Bone marrow (tissue), 2 donors: ENCODE data around the gene PSMB7.

ENCODE experiments used
- DNase-seq, 2 donors: peaks; one replicate each; lab custom pipeline; 2025; lab: John Stamatoyannopoulos, UW

Gene PSMB7

DNA sequence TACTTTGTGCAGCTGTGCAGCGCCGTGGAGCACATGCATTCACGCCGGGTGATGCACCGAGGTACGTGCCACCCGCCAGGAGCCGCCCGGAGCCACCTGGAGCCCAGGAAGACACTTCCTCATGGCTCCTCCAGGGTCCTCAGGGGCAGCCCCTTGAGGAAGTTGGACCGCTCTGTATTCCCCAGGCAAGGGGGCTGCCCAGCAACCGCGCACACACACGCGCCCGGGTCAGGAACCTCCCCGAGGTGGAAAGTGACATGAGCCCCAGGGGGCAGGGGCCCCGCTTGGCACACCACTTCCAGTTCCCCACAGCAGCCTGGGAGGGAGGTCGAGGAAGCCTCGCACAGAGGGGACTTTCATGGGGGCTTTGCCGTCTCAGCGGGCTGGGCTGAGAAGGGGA, 88.9 kb downstream of the PSMB7 start:
- no peak for DNase-seq

DNA sequence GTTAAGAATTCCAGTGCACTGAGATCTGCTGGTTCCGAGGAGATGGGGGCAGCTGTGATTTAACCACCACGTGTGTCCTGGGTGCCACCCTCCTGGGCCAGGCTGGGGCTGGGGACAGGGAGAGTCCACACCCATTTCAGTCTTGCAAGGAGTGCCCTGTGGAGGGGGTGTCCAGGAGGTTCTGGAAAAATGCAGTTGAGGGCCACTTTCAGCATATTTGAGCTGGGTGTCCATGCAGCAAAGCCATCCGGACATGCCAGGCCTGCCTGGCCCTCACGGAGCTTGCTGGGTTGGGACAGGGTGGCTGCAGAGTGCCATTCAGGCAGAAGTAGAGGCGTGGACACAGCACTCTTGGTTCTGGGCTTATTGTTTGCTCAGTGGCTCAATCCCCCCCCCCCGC, 89.4 kb downstream of the PSMB7 start:
- DNase-seq = no peak

DNA sequence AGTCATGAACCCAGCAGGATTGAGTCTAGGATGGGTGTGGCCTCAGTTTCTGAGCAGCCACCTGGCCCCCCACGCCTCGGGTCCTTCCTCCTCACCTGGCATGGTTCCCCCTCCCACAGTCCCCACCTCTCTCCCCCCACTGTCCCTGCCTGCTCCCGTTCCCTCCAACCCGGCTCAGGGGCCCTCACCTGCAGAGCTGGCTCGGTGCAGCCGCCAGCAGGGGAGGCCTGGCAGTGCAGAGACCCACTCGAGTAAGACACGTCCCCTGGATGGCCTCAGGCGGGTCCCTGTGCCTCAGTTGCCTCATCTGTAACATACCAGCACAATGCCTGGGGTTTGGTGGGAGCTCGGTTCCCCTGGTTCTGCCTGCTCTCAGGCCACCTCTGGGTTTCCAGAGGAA, 91.3 kb downstream of the PSMB7 start:
- DNase-seq = no peak

DNA sequence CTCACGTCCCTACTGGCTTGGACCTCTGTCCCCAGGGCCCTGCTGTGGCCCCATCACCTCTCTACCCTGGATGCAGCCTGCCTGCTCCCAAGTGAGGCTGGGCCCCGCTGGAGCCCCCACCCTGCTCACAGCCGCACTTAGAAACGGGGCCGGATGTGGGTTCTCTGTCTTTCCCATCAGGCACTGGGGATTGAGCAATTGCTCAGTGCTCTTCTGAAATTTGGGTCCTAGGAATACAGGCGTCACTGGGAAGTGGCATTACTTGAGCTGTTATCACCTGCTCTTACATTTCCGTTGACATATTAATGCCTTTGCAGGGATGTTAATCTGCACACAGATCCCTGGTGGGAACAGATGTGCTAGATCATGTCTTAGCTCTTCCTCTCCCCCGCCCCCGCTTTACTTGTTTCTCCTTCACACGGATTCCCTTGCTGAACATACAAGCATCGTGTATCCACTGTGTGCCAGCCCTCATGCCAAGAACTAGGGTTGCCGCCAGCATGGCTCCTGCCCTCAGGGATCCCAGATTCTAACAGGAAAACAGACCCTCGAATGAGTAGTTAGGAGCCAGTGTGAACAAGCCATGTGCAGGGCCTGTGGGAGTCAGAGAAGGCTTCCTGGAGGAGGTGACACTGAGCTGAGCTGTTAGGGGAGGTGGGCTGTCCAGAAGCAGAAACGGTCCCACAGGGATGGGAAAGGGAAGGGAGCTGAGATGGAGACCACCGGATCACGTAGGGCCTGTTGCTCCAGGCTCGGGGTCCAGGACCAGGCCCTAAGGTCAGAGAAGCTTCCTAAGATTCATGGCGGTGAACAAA, 92.4 kb downstream of the PSMB7 start:
- DNase-seq = no peak

DNA sequence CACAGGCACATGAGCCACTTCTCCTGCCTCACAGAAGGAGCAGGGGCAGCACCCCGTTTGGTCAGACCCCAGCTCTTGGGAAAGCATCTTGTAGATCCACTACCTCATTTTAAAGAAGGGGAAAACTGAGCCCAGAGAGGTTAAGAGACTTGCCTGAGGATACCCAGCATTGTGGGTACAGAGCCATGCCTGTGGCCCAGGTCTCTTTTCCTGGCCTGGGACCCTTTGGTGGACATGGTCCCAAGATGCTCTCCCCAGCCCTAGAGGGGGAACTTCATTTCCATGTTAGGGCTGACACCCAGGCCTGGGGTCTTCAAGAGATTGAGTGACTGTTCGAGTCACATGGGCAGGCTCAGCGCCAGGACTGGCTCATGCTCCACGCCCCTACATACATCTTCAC, 93.3 kb downstream of the PSMB7 start:
- no peak for DNase-seq

DNA sequence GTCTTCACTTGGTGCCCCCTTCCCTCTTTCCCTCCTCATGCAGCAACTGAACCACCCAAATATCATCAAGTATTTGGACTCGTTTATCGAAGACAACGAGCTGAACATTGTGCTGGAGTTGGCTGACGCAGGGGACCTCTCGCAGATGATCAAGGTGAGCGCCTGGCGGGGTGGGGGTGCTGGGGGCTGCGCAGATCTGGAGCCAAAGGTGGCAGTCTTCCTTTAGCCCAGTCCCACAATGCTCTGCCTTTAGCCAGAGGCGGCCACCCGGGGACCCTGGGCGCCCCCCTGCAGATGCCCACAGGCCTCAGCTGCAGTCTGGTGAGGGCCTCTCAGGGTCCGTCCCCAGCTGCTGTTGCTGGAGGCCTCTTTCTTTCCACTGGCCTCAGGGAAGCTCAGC, 93.8 kb downstream of the PSMB7 start:
- no peak for DNase-seq

DNA sequence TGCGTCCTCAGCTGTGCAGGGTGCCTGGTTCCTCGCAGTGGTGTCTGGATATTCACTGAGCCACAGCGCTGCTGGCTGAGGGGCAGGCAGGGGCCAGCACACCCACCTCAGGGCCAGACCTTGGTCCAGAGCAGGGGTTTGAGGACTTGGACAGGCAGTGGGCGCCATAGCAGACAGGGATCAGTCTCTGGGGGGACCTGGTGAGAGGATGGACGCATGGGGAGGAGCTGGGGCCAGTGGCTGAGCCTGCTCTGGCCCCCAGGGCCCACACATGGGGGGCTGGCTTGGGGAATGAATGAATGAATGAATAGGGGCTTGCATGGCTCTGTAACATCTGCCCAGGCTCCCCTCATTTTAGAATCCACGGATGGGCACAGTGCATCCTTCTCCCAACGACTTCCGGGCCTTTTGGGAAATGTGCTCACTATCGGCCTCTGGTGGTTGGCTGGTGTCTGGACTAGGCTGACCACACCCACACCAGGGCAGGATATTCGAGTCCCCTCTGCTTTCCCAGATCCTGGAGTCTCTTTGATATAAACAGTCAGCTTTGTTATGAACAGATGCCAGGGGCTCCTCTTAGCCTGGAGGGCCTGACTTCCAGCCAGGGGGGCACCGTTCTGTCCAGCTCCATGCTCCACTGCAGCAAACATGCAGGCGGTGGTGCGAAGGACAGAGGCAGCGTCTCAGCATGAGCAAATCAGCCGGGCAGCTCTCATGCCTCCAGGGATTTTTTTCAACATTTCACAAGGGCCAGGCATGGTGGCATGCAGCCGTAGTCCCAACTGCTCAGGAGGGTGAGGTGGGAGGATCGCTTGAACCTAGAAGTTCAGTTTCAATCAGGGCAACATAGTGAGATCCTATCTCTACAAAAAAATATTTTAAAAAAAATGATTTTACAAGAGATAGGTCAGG, 94.9 kb downstream of the PSMB7 start:
- peak; percentile 19 to 25 for DNase-seq

DNA sequence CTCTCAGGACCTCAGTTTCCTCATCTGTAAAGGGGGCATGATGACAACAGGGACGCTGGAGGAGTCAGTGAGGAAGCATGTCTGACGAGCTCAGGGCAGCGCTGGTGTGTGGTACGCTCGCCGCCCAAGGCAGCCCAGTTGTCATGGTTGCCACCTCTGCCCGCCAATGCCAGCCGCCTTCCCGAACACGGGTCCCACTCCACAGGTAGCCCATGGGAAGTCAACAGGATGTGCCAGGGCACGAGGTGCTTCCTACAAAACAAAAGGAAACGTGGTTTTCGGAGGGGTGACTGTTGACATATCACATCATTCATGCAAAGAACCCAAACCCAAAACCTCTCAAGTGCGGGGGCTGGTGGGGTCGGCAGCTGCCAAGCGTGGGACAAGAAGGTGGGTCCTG, 99.4 kb downstream of the PSMB7 start:
- no peak for DNase-seq

DNA sequence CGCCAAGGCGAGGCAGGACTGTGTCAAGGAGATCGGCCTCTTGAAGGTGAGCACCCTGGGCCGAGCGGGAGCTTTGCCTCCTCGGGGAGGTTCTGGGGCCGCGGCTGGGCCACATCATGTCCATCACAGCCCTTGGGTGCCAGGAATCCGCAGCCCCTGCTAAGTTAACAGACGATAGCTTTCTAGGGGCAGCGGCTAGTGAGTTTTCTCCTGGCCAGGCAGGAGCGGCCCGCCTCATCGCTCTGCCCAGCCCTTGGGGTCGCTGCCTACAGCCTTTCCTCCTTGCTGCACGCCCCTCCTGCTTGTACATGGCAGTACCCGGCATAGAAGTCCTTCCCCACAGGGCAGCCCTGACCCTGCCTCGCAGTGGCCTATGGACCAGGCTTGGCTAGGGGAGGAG, 101.3 kb downstream of the PSMB7 start:
- DNase-seq = no peak

DNA sequence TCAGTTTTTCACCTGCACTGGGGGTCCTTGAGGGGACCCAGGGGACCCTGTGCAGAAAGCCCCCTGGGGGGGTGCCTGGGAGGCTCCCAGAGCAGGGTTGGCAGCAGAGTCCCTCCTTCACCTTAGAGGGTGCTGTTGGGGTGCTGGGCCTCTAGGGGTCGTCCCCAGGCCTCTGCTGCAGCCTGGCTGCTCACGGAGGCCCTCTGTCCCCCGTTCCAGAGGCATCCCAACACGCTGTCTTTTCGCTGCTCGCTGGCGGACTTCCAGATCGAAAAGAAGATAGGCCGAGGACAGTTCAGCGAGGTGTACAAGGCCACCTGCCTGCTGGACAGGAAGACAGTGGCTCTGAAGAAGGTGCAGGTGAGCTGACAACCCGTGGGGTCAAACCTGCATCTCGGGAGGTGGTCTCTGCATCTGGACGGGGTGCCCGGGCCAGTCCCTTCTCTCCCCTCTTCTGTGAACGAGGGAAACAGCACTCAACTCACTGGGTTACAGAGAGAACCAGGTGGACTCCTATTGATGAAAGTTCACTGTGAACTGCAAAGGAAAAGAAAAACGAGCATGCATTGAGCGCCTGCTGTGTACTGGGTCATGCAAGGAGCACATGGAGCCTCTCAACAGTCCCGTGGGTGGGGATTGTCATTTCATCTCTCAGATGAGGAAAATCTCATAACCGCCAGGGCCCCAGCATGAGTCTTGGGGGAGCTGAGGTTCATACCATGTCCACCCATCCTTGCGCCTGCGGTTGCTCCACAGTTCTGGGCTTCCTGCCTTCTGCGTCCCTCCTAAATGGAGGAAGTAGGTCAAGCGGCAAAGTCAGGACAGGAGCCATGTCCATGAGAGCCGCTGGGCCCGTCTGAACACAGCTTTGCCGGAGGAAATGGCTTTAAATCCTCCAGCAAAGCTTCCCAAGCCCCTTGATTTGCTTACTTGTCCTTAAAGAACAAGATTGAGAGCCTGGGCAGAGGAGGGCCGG, 102.7 kb downstream of the PSMB7 start:
- DNase-seq = no peak

DNA sequence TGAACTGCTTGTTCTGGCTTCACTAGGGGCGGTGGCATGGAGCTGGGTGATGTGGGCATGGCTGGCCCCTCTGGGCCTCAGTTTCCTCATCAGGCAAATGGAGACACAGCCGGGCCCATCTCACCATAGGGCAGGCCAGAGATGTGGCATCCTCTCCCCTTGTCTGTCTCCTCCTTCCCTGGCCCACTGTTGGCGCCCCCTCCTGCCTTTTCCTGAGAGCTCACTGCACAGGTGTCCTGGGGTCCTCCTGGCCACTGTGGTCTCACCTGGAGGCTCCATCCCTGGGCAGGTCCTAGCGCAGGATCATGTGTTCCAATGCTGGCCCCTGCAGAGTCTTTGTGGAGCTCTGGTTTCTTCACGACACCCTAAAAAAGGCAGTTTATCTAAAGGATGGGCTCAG, 104.0 kb downstream of the PSMB7 start:
- no peak for DNase-seq

DNA sequence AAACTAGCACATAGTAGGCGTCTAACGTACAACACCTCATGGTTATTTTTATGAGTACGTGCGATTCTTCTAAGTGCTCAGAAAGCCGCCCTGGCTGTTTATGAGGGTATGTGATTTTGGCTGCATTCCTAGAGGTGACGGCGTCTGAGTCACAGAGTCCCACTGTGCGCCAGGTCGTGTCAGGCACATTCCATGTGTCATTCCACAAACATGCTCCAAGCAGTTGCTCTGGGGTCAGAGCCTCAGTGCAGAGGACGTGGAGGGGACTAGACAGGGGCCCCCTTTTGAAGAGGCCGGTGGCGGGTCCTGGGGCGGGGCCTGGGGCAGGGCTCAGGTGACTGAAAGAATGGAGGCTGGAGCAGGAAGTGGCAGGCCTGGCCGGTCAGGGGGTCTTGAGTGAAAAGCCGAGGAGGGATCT, 105.6 kb downstream of the PSMB7 start:
- no peak for DNase-seq

DNA sequence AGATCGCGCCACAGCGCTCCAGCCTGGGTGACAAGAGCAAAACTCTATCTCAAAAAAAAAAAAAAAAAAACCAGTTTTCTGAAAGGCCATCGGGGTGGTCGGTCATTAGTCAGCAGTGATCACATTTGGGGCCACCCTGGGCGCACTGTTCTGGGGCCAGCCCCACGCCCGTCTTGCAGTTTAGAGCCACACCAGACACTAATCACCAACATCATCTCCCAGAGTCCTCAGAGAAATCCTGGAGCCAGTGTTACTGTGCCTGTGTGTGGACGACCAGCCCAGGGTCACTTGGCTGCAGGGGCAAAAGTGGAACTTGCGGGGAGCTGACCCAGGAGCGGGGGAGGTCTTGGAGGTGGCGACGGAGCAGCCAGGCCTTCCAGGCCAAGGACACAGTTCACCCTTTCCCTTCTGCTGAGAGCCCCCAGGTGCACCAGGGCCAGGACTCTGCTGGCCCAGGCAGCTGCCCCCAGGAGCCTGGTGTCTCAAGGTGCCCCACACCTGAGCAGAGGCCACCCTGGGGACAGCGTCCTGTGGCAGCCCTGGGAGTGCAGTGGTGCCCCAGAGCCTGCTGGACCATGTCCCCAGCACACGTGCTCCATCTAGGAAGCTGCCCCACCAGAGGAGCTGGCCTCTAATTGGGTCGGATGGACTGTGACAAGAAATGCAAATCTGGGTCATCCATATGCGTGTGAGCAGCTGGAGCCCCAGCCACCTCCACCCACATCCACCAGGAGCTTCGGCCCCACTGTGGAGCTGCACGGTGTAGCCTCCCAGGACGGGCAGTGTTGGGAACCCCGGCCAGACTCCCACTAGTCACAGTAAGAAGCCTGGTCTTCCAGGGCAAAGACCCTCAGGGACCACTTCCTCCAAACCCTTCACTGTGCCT, 106.4 kb downstream of the PSMB7 start:
- DNase-seq = no peak

DNA sequence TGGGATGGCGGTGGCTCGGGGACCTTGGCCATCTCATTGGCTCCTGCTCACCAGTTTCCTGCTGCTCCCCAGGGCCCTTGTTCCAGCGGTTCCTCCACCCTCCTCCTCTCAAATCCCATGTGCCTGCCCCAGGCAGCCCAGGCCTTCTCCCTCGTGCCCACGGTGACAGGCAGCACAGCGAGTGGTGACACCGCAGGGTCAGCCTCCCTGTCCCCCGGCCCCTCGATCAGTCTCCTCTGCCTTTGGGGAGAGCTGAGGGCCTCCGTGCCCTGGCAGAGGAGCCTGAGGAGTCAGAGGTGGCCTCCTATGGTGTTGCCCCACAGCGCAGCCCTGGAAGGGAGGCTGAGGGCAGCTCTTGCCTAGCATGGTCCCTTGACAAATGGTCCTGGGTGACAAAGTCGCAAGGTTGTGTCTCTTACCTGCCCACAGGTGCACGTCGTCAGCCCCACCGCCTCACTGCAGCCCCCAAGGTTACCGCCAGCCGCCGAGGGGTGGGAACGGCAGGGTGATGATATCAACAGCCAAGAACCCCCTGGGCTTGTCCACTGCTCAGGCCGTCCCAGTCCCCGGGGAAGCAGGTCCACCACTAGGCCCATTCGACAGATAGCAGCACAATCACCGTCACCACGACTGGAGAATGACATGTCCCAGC, 107.7 kb downstream of the PSMB7 start:
- DNase-seq = no peak

DNA sequence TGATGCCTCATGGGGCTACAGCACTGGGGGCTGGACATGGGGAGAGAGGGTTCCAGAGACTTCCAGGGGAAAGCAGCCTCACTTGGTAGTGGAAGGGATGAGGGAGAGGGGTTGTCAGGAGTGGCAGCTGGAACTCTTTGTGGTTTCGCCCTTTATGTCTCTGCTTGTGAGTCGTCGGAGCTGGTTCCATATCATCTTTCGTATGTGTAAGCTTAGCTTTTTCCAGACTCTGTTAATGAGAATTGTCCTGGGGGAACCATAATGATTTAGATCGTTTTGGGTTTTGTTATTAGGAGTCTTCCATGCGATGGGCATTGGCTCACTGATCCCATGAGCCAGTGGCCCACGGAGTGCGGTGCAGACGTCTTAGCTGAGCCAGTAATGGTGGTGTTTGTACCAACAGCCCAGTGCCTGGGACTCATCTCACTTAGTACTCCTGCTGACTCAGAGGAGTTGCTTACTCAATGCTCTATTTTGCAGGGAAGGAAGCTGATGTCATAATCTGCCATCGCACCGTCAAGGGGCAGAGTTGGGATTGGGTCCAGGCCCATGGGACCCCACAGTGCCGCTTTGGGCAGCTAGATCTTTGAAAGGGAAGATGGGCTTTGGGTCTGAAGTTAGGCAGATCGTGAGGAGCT, 109.0 kb downstream of the PSMB7 start:
- peak; percentile 13 to 25 for DNase-seq

DNA sequence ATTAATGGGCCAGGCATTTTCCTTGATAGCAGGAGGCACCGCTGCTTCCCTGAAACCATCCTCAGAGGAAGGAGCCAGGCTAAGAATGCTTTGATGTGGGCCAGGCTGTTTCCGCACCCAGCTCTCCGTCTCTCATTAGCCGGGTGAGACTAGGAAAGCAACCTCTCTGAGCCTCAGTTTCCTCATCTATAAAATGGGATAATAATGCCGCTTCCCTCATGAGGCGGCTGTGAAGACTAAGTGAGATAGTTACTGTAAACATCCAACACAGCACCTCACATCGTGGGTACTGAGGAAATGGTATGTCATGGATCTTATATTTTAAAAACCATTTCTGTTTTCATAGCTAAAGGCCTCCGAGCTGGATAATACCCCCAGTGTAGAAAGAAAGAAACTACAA, 111.0 kb downstream of the PSMB7 start:
- no peak for DNase-seq

DNA sequence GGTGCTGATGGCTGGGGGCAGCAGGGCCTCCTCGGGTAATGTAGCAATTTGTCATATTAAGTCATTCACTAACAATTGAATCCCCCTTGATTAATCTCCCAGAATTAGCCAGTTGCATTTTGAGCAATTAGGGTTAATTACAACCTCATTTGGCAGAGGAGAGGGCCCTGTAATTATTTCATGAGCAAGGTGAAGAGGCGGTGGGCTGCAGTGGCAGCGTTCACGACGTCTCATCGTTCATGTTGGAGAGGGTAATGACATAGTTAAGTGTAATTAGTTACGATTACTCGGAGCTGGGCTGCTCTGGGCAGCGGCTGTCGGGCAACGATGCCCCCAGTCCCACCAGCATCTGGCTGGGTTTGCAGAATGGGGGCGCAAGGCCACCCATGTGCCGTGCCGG, 111.5 kb downstream of the PSMB7 start:
- DNase-seq = no peak
